ENCODE measurements around the gene RAB9A. TPM values are rescaled to one million over a fixed set of nuclear protein-coding genes. Genes with fewer than 3 reads are reported as not detected.
A peak's percentile ranks its signal among the peaks of the same experiment; 100 is the strongest.

The RAB9A gene
- total and polyA plus RNA-seq, 3 donors from 2014 or later, result 12.9 to 13.2 (median 13.1) TPM

- H3K27ac ChIP-seq, result no peak overlapping the region
- H3K4me3 ChIP-seq, result no peak overlapping the region
- no peaks in the 10 kb centered on the region for H3K36me3 ChIP-seq (ENCODE audit: low read depth, missing control alignments)
- intact Hi-C loops (cut with DNase I; ENCODE audit: low total_unique reads), result no loop called here
- 29 to 36% methylated on average over 3 of the region's 3 CpGs for WGBS, 2 donors
- no peaks in the 10 kb centered on the region for H3K27me3 ChIP-seq
- H3K4me1 ChIP-seq, result no peaks in the 10 kb centered on the region
- TF ChIP-seq CTCF (IDR thresholded peaks at IDR 0.05), result no peak
- TF ChIP-seq POLR2A (IDR thresholded peaks at IDR 0.05), result no peak
- H3K9me3 ChIP-seq, result no peaks in the 10 kb centered on the region
- DNase-seq, result no peak
These were observed 3.7 kb upstream of the RAB9A start for GRCh38 chrX:13685126-13685763.

- intact Hi-C loops (cut with DNase I; ENCODE audit: low total_unique reads), result no loop called here
- Histone ChIP-seq H3K36me3 (ENCODE audit: low read depth, missing control alignments) (no peaks in the 10 kb centered on the region), H3K27me3 (no peaks in the 10 kb centered on the region), H3K4me1 (peaks cover 3% of the 10 kb centered on the region), H3K9me3 (no peaks in the 10 kb centered on the region), H3K27ac (no peak overlapping the region), H3K4me3 (no peak overlapping the region)
- no peak for TF ChIP-seq POLR2A (IDR thresholded peaks at IDR 0.05)
- 88 to 94% methylated on average over 1 of the region's 1 CpG for WGBS, 2 donors
- DNase-seq, result no peak
These were observed 1.7 kb upstream of the RAB9A start for GRCh38 chrX:13687203-13687602.

GRCh38 chrX:13688384-13688957 lies 457 bp upstream of the RAB9A start:
- Histone ChIP-seq H3K4me1 (peaks cover 3% of the 10 kb centered on the region), H3K36me3 (ENCODE audit: low read depth, missing control alignments) (no peaks in the 10 kb centered on the region), H3K27me3 (no peaks in the 10 kb centered on the region), H3K27ac (peak overlapping the region; percentile 92 to 93), H3K9me3 (no peaks in the 10 kb centered on the region), H3K4me3 (peak overlapping the region; percentile 63 to 79)
- no peak for TF ChIP-seq POLR2A (IDR thresholded peaks at IDR 0.05)
- TF ChIP-seq CTCF (IDR thresholded peaks at IDR 0.05), result no peak
- 2 to 6% methylated on average over 11 to 13 of the region's 13 CpGs for WGBS, 2 donors
- no peak for DNase-seq
- intact Hi-C loops (cut with DNase I; ENCODE audit: low total_unique reads), result no loop called here

- Histone ChIP-seq H3K27ac (peak overlapping the region; percentile 92 to 93), H3K36me3 (ENCODE audit: low read depth, missing control alignments) (no peaks in the 10 kb centered on the region), H3K27me3 (no peaks in the 10 kb centered on the region), H3K9me3 (no peaks in the 10 kb centered on the region), H3K4me3 (peak overlapping the region; percentile 63 to 79), H3K4me1 (peaks cover 3% of the 10 kb centered on the region)
- intact Hi-C loops (cut with DNase I; ENCODE audit: low total_unique reads), result no loop called here
- WGBS, 2 donors, result 0% methylated on average over 16 of the region's 16 CpGs
- TF ChIP-seq CTCF (IDR thresholded peaks at IDR 0.05) (no peak), POLR2A (IDR thresholded peaks at IDR 0.05) (no peak)
- DNase-seq, result no peak
These were observed 848 bp downstream of the RAB9A start for GRCh38 chrX:13689741-13690211.

GRCh38 chrX:13690836-13691235 lies 1.9 kb downstream of the RAB9A start:
- TF ChIP-seq POLR2A (IDR thresholded peaks at IDR 0.05) (no peak), CTCF (IDR thresholded peaks at IDR 0.05) (no peak)
- Histone ChIP-seq H3K27me3 (no peaks in the 10 kb centered on the region), H3K36me3 (ENCODE audit: low read depth, missing control alignments) (no peaks in the 10 kb centered on the region), H3K4me1 (peaks cover 3% of the 10 kb centered on the region), H3K27ac (peak overlapping the region in 1 of 2 donors; percentile 93), H3K9me3 (no peaks in the 10 kb centered on the region), H3K4me3 (no peak overlapping the region)
- intact Hi-C loops (cut with DNase I; ENCODE audit: low total_unique reads), result no loop called here
- 41 to 57% methylated on average over 3 of the region's 3 CpGs for WGBS, 2 donors
- DNase-seq, result no peak

All from testis (tissue), 3 donors.